Measurements from ENCODE around the gene RENBP. TPM values are rescaled to one million over a fixed set of nuclear protein-coding genes. Genes with fewer than 3 reads are reported as not detected.

The RENBP gene
- total RNA-seq, 4 donors from 2014 or later: 4.6 to 13.1 (median 7.2) TPM; not detected in 1

- Histone ChIP-seq H3K4me1 (peaks cover 0 to 13% (median 0%) of the 10 kb centered on the region in 4 donors), H3K27ac (peak overlapping the region; percentile 58 to 72 (median 66)), H3K9me3 (no peaks in the 10 kb centered on the region), H3K36me3 (no peaks in the 10 kb centered on the region), H3K27me3 (no peaks in the 10 kb centered on the region), H3K4me3 (no peak overlapping the region)
- TF ChIP-seq POLR2A (IDR thresholded peaks at IDR 0.05) (no peak), POLR2AphosphoS5 (IDR thresholded peaks at IDR 0.05) (no peak), EP300 (IDR thresholded peaks at IDR 0.05; ENCODE audit: low read depth) (no peak), CTCF (IDR thresholded peaks at IDR 0.05) (no peak)
- no peak for DNase-seq
- intact Hi-C loops (cut with DNase I; ENCODE audit: low total_unique reads): no loop called here
- in situ Hi-C loops (cut with MboI; ENCODE audit: low pct_ligation_motif_present in 1 of 4, low pct_unique_long_range_greater_than_20kb in 1 of 4, low sequenced_read_pairs in 3 of 4): loop anchor here in 1 of 4 donors (25.0 kb wide), 2 partner anchors 161 to 986 kb away; partner anchors contain the start of genes IDH3G, SRPK3 and SSR4
- 82% methylated on average over 10 of the region's 10 CpGs; no CpG with 5 or more reads in 1 of the 2 donors for WGBS, 2 donors (ENCODE audit: low coverage in 1 of 2)
These were observed 3.6 kb upstream of the RENBP start for GRCh38 chrX:153948002-153948466.

GRCh38 chrX:153947009-153947769, 2.7 kb upstream of the RENBP start:
- Histone ChIP-seq H3K4me1 (peaks cover 0 to 12% (median 0%) of the 10 kb centered on the region in 4 donors), H3K36me3 (no peaks in the 10 kb centered on the region), H3K27ac (peak overlapping the region; percentile 58 to 72 (median 66)), H3K9me3 (no peaks in the 10 kb centered on the region), H3K4me3 (no peak overlapping the region), H3K27me3 (no peaks in the 10 kb centered on the region)
- TF ChIP-seq POLR2A (IDR thresholded peaks at IDR 0.05): no peak
- peak; percentile 68 to 84 (median 77) for TF ChIP-seq CTCF (IDR thresholded peaks at IDR 0.05)
- no peak for TF ChIP-seq EP300 (IDR thresholded peaks at IDR 0.05; ENCODE audit: low read depth)
- TF ChIP-seq POLR2AphosphoS5 (IDR thresholded peaks at IDR 0.05): peak in 1 of 3 donors; percentile 9
- in situ Hi-C loops (cut with MboI; ENCODE audit: low pct_ligation_motif_present in 1 of 4, low pct_unique_long_range_greater_than_20kb in 1 of 4, low sequenced_read_pairs in 3 of 4): loop anchor here in 1 of 4 donors (25.0 kb wide), 2 partner anchors 160 to 985 kb away; partner anchors contain the start of genes IDH3G, SRPK3 and SSR4
- peak; percentile 84 for DNase-seq
- intact Hi-C loops (cut with DNase I; ENCODE audit: low total_unique reads): no loop called here
- WGBS, 2 donors (ENCODE audit: low coverage in 1 of 2): 47 to 54% methylated on average over 5 to 19 of the region's 19 CpGs

- TF ChIP-seq EP300 (IDR thresholded peaks at IDR 0.05; ENCODE audit: low read depth): no peak
- no peak for TF ChIP-seq POLR2A (IDR thresholded peaks at IDR 0.05)
- no peak for TF ChIP-seq CTCF (IDR thresholded peaks at IDR 0.05)
- TF ChIP-seq POLR2AphosphoS5 (IDR thresholded peaks at IDR 0.05): no peak
- no peaks in the 10 kb centered on the region for H3K36me3 ChIP-seq
- in situ Hi-C loops (cut with MboI; ENCODE audit: low pct_ligation_motif_present in 1 of 4, low pct_unique_long_range_greater_than_20kb in 1 of 4, low sequenced_read_pairs in 3 of 4): loop anchor here in 1 of 4 donors (25.0 kb wide), 2 partner anchors 159 to 984 kb away; partner anchors contain the start of genes IDH3G, SRPK3 and SSR4
- 89% methylated on average over 24 of the region's 24 CpGs; no CpG with 5 or more reads in 1 of the 2 donors for WGBS, 2 donors (ENCODE audit: low coverage in 1 of 2)
- no peak overlapping the region for H3K4me3 ChIP-seq
- no peak for DNase-seq
- peak overlapping the region; percentile 24 to 71 (median 52) for H3K27ac ChIP-seq
- intact Hi-C loops (cut with DNase I; ENCODE audit: low total_unique reads): no loop called here
- peaks cover 0 to 12% (median 0%) of the 10 kb centered on the region in 4 donors for H3K4me1 ChIP-seq
- H3K9me3 ChIP-seq: no peaks in the 10 kb centered on the region
- H3K27me3 ChIP-seq: no peaks in the 10 kb centered on the region
These were observed 1.8 kb upstream of the RENBP start for GRCh38 chrX:153945956-153946943.
